Measurements from ENCODE around the gene FAM98B. TPM values are rescaled to one million over a fixed set of nuclear protein-coding genes. Genes with fewer than 3 reads are reported as not detected.

FAM98B gene
- total RNA-seq, 1 donor from 2014 or later, result 34.7 TPM

DNA sequence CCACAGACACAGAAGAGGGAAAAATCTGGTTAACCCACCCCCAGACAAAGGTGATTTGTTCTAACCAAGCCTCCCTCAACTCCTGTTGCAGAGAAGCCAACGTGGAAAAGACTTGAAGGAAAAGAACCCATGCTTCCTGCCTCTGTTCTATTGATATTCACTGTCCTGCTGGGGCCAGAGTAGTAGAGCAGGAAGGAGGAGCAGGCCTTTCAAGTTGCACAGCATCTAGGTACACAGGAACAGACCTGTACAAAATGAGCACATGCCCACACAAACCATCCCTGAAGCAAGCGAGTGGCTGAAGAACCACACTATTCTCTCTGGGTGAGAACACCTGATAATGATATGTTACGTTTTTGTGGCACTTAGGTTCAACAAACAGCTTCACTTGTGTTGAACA is 80.8 kb downstream of the FAM98B start:
- intact Hi-C loops (cut with micrococcal nuclease), result loop anchor here (10.0 kb wide), 1 partner anchor 1240 kb away; no protein-coding TSS in a partner anchor

- intact Hi-C loops (cut with micrococcal nuclease), result loop anchor here (10.0 kb wide), 1 partner anchor 1239 kb away; no protein-coding TSS in a partner anchor
Observed at GRCh38 chr15:38535491-38536200, 81.7 kb downstream of the FAM98B start.

DNA sequence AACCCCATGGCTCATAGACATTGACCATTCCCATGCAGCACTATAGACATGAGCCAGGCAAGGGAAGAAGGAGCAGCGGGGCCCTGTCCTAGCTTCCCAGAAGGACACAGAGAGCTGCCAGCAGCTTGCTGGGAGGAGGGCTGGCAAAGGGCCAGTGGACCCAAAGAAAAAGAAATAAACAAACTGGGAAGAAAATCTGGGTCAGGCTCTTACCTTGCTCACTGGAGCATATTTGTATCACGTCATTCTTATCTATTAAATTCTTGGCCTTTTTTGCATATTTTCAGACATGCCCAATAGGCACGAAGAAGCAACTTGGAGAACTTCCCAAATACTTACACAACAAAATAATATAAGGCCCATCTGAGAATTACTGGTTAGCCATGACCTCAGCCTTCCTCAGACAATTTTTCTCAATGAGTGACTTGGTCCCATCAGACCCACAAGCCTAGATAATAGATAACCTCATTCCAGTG is 82.3 kb downstream of the FAM98B start:
- intact Hi-C loops (cut with micrococcal nuclease), result loop anchor here (10.0 kb wide), 1 partner anchor 1239 kb away; no protein-coding TSS in a partner anchor

Other genes starting within 250 kb of the FAM98B start
- gene SPRED1, start 201.3 kb upstream of the FAM98B start, total RNA-seq, result 0.12 and 0.20 TPM in 2 replicates
- gene RASGRP1, start 110.7 kb downstream of the FAM98B start, total RNA-seq, result 224 and 230 TPM in 2 replicates

All from T-helper 1 cell treated with Interleukin-12 subunit alpha and Interleukin-12 subunit beta and Interleukin-4 antibody, amounts not matched to agents 30 ng/mL and 1 ng/mL, for 36 hours (primary cell).